Measurements from ENCODE around the gene CIRBP. TPM values are rescaled to one million over a fixed set of nuclear protein-coding genes. Genes with fewer than 3 reads are reported as not detected.

Gene CIRBP
- total RNA-seq, 2 experiments from 2014 or later: 167 to 183 TPM

- no peak overlapping the region for H3K4me3 Mint-ChIP-seq
- no peak for DNase-seq
- H3K9me3 Mint-ChIP-seq: no peaks in the 10 kb centered on the region
- H3K36me3 Mint-ChIP-seq (ENCODE audit: low read depth): peaks cover 2% of the 10 kb centered on the region
- no peak overlapping the region for H3K27ac Mint-ChIP-seq
- intact Hi-C loops (cut with micrococcal nuclease): no loop called here
- peaks cover 28% of the 10 kb centered on the region for H3K27me3 Mint-ChIP-seq (ENCODE audit: low read depth)
- CTCF ChIA-PET: no interaction called here
- H3K4me1 Mint-ChIP-seq (ENCODE audit: low read depth): peaks cover 6% of the 10 kb centered on the region
These were observed 16.0 kb downstream of the CIRBP start for GRCh38 chr19:1284979-1285736.

DNA sequence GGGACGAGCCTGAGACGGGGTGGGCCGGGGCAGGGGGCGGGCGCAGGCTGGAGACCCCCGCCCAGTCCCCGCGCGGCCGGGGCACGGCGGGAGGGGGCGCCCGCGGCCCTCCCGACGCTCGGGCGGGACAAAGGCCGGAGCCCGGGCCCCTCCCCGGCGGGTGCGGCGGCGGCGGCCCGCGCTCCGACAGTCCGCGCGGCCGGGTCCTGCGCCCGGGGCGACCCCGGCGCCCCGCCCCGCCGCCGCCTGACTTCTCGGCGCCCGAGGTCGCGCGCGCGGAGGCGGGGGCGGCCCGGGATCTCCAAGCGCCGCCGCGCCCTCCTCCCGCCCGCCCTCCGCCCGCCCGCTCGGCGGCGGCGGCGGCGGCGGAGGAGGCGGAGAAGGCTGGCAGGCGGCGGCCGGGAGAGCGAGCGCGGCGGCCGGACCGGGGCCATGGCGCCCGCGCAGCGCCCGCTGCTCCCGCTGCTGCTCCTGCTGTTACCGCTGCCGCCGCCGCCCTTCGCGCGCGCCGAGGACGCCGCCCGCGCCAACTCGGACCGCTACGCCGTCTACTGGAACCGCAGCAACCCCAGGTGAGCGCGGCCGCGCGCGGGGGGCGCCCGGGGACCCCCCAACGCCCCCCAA is 16.7 kb downstream of the CIRBP start, which contains the start of gene EFNA2:
Gene EFNA2 (plus strand): TSS at position 137 of the 624 bp plus-strand sequence. CDS start 296 bp downstream, at position 433.
- Mint-ChIP-seq H3K36me3 (ENCODE audit: low read depth) (no peaks in the 10 kb centered on the region), H3K27me3 (ENCODE audit: low read depth) (peaks cover 28% of the 10 kb centered on the region), H3K27ac (no peak within 1 kb of the TSS), H3K4me3 (peak within 1 kb of the TSS; percentile 38), H3K9me3 (no peaks in the 10 kb centered on the region), H3K4me1 (ENCODE audit: low read depth) (peaks cover 4% of the 10 kb centered on the region)
- CTCF ChIA-PET: no interaction called here
- intact Hi-C loops (cut with micrococcal nuclease): no loop called here
- DNase-seq: no peak

DNA sequence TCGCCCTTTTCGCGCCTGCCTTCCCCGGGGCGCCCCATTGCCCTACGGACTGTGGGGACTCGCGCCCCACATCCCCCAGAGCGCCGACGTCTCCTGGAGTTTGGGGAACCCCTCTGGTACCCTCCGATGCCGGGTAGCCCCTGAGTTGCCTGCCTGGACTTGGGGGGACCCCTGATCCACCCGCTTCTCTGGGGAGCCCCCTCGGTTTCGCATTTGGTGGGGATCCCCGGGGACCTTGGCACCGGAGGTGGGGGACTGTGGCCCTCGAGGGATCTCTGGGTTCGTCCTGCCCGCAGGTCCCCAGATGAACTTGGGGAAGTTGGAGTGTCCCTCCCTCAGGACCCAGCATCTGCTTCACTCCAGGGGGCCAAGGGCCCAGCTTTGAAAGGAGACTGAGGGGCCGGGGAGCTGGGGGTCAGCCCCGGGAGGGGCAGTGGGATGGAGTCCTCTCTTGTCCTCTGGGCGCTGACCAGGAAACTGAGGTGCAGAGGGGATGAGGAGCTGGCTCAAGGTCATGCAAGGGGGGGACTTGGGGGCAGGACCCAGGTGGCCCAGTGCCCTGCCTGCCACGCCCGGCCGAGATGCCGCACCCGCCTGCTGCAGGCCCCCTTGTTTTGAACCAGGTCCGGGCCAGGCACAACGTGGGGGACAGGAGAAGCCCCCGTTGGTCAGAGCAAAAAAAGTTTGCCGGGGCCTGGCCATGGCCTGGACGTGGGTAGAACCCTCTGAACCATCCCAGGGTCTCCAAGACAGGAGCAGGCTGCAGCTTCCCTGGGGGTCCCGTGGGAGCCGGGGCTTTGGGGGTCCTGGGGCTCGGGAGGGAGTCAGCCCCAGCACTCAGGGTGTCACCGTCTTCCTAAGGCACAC is 17.6 kb downstream of the CIRBP start:
- no peak for DNase-seq
- intact Hi-C loops (cut with micrococcal nuclease): no loop called here
- H3K9me3 Mint-ChIP-seq: no peaks in the 10 kb centered on the region
- CTCF ChIA-PET: no interaction called here
- peaks cover 28% of the 10 kb centered on the region for H3K27me3 Mint-ChIP-seq (ENCODE audit: low read depth)
- H3K36me3 Mint-ChIP-seq (ENCODE audit: low read depth): no peaks in the 10 kb centered on the region
- H3K4me3 Mint-ChIP-seq: peak overlapping the region; percentile 38
- no peak overlapping the region for H3K27ac Mint-ChIP-seq
- peaks cover 4% of the 10 kb centered on the region for H3K4me1 Mint-ChIP-seq (ENCODE audit: low read depth)

DNA sequence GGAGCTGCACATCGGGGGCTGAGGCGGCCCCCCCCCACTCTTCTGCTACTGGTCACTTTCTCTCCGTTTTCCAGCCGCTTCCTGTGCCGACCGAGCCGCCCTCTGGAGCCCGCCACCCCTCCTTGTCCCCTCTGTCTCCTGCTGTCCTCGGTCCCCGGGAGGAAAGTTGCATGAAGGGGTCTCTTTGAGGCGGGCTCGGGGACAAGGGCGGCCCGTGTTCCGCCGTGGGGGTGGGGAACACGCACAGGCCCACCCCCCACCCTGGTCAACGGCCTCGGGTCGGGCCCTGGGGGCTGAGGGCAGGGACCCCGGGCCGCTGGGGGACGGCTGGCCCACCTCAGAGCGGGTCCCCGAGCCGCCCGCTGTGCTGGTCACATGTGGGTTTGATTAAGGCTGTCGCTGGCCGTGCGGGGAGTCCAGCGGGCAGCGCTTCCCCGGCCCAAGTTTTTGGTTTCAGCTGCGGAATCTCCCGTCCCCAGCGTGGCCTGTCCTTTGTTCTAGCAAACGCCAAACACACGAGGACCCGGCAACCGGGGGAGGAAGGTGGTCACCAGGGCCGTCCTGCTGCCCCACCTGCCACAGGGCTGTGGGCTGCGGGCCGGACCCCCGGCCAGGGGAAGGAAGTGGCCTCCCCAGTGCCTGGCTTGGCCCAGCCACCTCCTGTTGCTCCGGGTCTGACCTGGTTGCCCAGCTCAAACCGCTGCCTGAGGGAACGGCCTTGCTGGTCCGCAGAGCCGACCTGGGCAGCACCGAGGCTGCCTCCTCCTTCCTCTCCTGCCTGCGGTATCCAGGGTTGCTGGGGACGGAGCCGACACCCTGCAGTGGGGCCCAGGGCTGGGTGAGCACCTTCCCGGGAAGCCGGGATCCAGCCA is 18.5 kb downstream of the CIRBP start:
- DNase-seq: no peak
- no peaks in the 10 kb centered on the region for H3K36me3 Mint-ChIP-seq (ENCODE audit: low read depth)
- CTCF ChIA-PET: no interaction called here
- H3K27ac Mint-ChIP-seq: no peak overlapping the region
- no peaks in the 10 kb centered on the region for H3K9me3 Mint-ChIP-seq
- intact Hi-C loops (cut with micrococcal nuclease): no loop called here
- H3K4me1 Mint-ChIP-seq (ENCODE audit: low read depth): peaks cover 4% of the 10 kb centered on the region
- peaks cover 32% of the 10 kb centered on the region for H3K27me3 Mint-ChIP-seq (ENCODE audit: low read depth)
- no peak overlapping the region for H3K4me3 Mint-ChIP-seq

- Mint-ChIP-seq H3K9me3 (no peaks in the 10 kb centered on the region), H3K36me3 (ENCODE audit: low read depth) (no peaks in the 10 kb centered on the region), H3K27ac (no peak overlapping the region), H3K27me3 (ENCODE audit: low read depth) (peaks cover 33% of the 10 kb centered on the region), H3K4me1 (ENCODE audit: low read depth) (peaks cover 4% of the 10 kb centered on the region), H3K4me3 (no peak overlapping the region)
- DNase-seq: no peak
- intact Hi-C loops (cut with micrococcal nuclease): no loop called here
- CTCF ChIA-PET: no interaction called here
These were observed 19.1 kb downstream of the CIRBP start for GRCh38 chr19:1288226-1288612.

- DNase-seq: no peak
- H3K4me1 Mint-ChIP-seq (ENCODE audit: low read depth): peaks cover 4% of the 10 kb centered on the region
- H3K27me3 Mint-ChIP-seq (ENCODE audit: low read depth): peaks cover 33% of the 10 kb centered on the region
- H3K4me3 Mint-ChIP-seq: no peak overlapping the region
- H3K27ac Mint-ChIP-seq: no peak overlapping the region
- intact Hi-C loops (cut with micrococcal nuclease): no loop called here
- no peaks in the 10 kb centered on the region for H3K9me3 Mint-ChIP-seq
- no peaks in the 10 kb centered on the region for H3K36me3 Mint-ChIP-seq (ENCODE audit: low read depth)
- CTCF ChIA-PET: no interaction called here
These were observed 19.9 kb downstream of the CIRBP start for GRCh38 chr19:1288833-1289685.

GRCh38 chr19:1289686-1290025 is 20.5 kb downstream of the CIRBP start:
- no peak overlapping the region for H3K27ac Mint-ChIP-seq
- peaks cover 6% of the 10 kb centered on the region for H3K4me1 Mint-ChIP-seq (ENCODE audit: low read depth)
- H3K4me3 Mint-ChIP-seq: no peak overlapping the region
- peaks cover 31% of the 10 kb centered on the region for H3K27me3 Mint-ChIP-seq (ENCODE audit: low read depth)
- H3K36me3 Mint-ChIP-seq (ENCODE audit: low read depth): no peaks in the 10 kb centered on the region
- no peaks in the 10 kb centered on the region for H3K9me3 Mint-ChIP-seq
- intact Hi-C loops (cut with micrococcal nuclease): no loop called here
- CTCF ChIA-PET: no interaction called here
- DNase-seq: no peak

- H3K4me3 Mint-ChIP-seq: no peak overlapping the region
- DNase-seq: no peak
- H3K4me1 Mint-ChIP-seq (ENCODE audit: low read depth): peaks cover 11% of the 10 kb centered on the region
- H3K27ac Mint-ChIP-seq: no peak overlapping the region
- intact Hi-C loops (cut with micrococcal nuclease): no loop called here
- CTCF ChIA-PET: no interaction called here
- no peaks in the 10 kb centered on the region for H3K9me3 Mint-ChIP-seq
- H3K27me3 Mint-ChIP-seq (ENCODE audit: low read depth): peaks cover 31% of the 10 kb centered on the region
- H3K36me3 Mint-ChIP-seq (ENCODE audit: low read depth): no peaks in the 10 kb centered on the region
These were observed 21.1 kb downstream of the CIRBP start for GRCh38 chr19:1290196-1290702.

DNA sequence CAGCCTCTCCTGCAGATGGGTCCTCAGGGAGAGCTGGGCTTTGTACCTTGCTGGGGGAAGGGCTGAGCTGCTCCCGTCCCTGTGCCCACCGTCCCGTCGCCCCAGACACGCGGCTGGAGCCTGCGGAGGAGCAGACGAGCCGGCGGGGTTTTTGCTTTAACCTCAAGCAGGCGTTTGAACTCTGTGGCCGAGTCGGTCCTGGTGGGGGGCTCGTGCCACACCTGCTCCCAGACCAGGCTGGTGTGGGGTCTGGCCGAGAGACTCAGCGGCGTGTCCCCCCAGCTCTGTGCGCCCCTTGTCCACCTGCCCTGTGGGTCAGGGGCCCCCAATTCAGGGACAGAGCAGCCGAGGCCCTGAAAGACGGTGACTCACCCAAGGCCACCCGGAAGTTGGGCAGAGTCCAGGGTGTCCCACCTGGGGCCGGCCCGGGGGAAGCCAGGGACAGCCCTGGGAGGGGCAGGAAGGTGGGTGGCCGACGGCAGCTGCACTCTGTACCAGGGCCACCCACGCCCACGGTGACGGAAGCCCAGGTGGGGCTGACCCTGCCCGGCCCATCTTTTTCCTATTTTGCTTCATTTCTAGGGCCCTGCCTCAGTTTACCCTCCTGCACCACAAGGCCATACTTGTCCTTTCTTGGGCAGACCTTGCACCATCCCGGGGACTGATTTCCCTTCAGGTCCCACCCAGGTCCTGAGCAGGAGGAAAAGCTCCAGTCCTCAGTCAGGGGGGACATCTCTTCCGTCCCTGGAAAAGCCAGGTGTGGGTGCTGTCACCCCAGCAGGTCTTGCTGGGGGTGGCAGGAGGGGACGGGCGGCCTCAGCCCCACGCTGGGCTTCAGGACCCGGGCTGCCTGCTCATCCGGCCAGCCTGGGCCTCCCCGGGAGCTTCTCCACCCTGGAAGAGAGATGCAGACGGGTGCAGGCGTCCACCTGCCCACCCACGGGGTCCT is 21.8 kb downstream of the CIRBP start:
- Mint-ChIP-seq H3K4me1 (ENCODE audit: low read depth) (peaks cover 11% of the 10 kb centered on the region), H3K36me3 (ENCODE audit: low read depth) (no peaks in the 10 kb centered on the region), H3K4me3 (no peak overlapping the region), H3K27me3 (ENCODE audit: low read depth) (peaks cover 30% of the 10 kb centered on the region), H3K9me3 (no peaks in the 10 kb centered on the region), H3K27ac (no peak overlapping the region)
- no peak for DNase-seq
- CTCF ChIA-PET: no interaction called here
- intact Hi-C loops (cut with micrococcal nuclease): no loop called here

DNA sequence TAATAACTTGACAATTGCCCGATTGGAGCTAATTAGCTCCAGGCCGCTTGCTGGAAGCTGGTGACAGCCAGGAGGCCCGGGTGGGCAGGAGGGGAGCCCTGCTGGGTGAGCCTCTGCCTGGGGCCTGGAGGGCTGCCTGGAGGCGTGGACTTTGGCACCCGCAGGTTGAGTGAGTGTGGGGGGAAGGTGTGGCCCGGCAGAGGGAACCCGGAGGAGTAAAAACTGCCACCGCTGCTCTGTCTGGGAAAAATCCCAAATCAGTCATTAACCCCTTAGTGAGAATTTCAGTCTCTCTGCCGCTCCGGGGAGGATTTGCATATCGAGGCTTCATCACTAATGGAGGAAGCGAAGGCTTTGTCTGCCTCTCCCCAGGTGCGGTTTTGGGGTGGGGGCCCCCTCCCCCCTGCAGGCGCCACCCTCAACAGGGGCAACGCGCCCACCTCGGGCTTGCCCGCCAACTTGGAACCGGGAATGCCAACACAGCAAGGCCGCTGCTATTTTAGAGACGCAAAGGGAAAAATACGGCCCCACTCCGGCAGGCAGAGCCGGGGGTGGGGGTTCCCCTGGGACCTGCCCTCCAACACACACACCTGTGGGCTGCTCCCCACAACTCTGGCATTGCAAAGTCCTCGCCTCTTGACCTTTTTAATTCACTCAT is 22.8 kb downstream of the CIRBP start:
- H3K27me3 Mint-ChIP-seq (ENCODE audit: low read depth): peaks cover 28% of the 10 kb centered on the region

More for the DNA sequence above, 22.8 kb downstream of the CIRBP start:
- intact Hi-C loops (cut with micrococcal nuclease): no loop called here
- Mint-ChIP-seq H3K27ac (no peak overlapping the region), H3K9me3 (no peaks in the 10 kb centered on the region), H3K4me1 (ENCODE audit: low read depth) (peaks cover 7% of the 10 kb centered on the region), H3K36me3 (ENCODE audit: low read depth) (no peaks in the 10 kb centered on the region), H3K4me3 (no peak overlapping the region)
- CTCF ChIA-PET: no interaction called here
- DNase-seq: no peak
